Epithelial cell of esophagus (primary cell): Measurements from ENCODE around the gene MUC12.
"Not testable (repeated sequence)": the region's sequence is repeated elsewhere in the genome, so short reads cannot be mapped to it uniquely, and the experiment has no call there.

ENCODE experiments used
- DNase-seq: peaks from one replicate; pipeline ENCODE4 v3.0.0; 2010; ENCODE audit warnings: low read depth
- H3K4me3 ChIP-seq: 2 replicates; pipeline ENCODE4 v1.5.1; 2011; ENCODE audit warnings: mild to moderate bottlenecking, low read length, control low read depth
- TF ChIP-seq, protein P1 (sequence below): IDR thresholded peaks from 2 replicates; pipeline ENCODE4 v1.5.1; 2011; ENCODE audit warnings: low read depth, mild to moderate bottlenecking, low read length, control low read depth, inconsistent platforms; ENCODE audit not compliant: insufficient read depth; ENCODE audit errors: missing control alignments

MUC12 gene, protein sequence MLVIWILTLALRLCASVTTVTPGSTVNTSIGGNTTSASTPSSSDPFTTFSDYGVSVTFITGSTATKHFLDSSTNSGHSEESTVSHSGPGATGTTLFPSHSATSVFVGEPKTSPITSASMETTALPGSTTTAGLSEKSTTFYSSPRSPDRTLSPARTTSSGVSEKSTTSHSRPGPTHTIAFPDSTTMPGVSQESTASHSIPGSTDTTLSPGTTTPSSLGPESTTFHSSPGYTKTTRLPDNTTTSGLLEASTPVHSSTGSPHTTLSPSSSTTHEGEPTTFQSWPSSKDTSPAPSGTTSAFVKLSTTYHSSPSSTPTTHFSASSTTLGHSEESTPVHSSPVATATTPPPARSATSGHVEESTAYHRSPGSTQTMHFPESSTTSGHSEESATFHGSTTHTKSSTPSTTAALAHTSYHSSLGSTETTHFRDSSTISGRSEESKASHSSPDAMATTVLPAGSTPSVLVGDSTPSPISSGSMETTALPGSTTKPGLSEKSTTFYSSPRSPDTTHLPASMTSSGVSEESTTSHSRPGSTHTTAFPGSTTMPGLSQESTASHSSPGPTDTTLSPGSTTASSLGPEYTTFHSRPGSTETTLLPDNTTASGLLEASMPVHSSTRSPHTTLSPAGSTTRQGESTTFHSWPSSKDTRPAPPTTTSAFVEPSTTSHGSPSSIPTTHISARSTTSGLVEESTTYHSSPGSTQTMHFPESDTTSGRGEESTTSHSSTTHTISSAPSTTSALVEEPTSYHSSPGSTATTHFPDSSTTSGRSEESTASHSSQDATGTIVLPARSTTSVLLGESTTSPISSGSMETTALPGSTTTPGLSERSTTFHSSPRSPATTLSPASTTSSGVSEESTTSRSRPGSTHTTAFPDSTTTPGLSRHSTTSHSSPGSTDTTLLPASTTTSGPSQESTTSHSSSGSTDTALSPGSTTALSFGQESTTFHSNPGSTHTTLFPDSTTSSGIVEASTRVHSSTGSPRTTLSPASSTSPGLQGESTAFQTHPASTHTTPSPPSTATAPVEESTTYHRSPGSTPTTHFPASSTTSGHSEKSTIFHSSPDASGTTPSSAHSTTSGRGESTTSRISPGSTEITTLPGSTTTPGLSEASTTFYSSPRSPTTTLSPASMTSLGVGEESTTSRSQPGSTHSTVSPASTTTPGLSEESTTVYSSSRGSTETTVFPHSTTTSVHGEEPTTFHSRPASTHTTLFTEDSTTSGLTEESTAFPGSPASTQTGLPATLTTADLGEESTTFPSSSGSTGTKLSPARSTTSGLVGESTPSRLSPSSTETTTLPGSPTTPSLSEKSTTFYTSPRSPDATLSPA (N-terminal part only)

GRCh38 chr7:100969066-100969615 lies at the start of gene MUC12:
Gene MUC12, plus strand, starts transcription at chr7:100969565. Its CDS starts 58 bp downstream, at chr7:100969623.
- no peak for DNase-seq
- TF ChIP-seq, protein P1, sequence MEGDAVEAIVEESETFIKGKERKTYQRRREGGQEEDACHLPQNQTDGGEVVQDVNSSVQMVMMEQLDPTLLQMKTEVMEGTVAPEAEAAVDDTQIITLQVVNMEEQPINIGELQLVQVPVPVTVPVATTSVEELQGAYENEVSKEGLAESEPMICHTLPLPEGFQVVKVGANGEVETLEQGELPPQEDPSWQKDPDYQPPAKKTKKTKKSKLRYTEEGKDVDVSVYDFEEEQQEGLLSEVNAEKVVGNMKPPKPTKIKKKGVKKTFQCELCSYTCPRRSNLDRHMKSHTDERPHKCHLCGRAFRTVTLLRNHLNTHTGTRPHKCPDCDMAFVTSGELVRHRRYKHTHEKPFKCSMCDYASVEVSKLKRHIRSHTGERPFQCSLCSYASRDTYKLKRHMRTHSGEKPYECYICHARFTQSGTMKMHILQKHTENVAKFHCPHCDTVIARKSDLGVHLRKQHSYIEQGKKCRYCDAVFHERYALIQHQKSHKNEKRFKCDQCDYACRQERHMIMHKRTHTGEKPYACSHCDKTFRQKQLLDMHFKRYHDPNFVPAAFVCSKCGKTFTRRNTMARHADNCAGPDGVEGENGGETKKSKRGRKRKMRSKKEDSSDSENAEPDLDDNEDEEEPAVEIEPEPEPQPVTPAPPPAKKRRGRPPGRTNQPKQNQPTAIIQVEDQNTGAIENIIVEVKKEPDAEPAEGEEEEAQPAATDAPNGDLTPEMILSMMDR: no peak
- H3K4me3 ChIP-seq: no peak within 1 kb of the TSS

GRCh38 chr7:100919779-100920437 lies 49.5 kb upstream of the MUC12 start:
- not testable (repeated sequence) for H3K4me3 ChIP-seq, DNase-seq

- no peak for DNase-seq
- TF ChIP-seq, protein P1: no peak
- H3K4me3 ChIP-seq: no peak overlapping the region
Observed at GRCh38 chr7:100921039-100921438, 48.3 kb upstream of the MUC12 start.

- not testable (repeated sequence) for H3K4me3 ChIP-seq, DNase-seq
Observed at GRCh38 chr7:100923616-100924015, 45.7 kb upstream of the MUC12 start.

GRCh38 chr7:100929808-100930174 lies 39.6 kb upstream of the MUC12 start:
- DNase-seq: no peak
- no peak overlapping the region for H3K4me3 ChIP-seq
- TF ChIP-seq, protein P1: no peak

DNA sequence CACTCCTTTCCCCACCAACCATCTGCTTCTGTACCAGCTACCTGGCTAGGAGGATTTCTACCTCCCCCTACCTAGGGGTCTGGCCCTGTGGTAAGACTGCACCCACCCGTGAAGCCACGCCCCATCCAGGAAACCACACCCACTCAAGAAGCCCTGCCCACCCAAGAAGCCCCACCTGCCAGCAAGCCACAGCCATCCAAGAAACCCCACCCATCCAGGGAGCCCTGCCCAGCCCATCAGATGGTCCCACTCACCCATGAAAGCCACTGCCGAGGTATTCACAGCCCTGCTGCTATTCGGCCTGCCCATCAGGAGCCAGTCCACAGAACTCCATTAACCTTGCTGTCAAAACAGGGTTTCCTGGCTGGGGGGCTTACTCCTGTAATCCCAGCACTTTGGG lies 35.6 kb upstream of the MUC12 start:
- TF ChIP-seq, protein P1: no peak
- H3K4me3 ChIP-seq: no peak overlapping the region
- DNase-seq: no peak

- not testable (repeated sequence) for DNase-seq, H3K4me3 ChIP-seq
Observed at GRCh38 chr7:100935381-100935780, 34.0 kb upstream of the MUC12 start.

- DNase-seq, H3K4me3 ChIP-seq: not testable (repeated sequence)
Observed at GRCh38 chr7:100936167-100936566, 33.2 kb upstream of the MUC12 start.
